Stimulated activated CD8-positive, alpha-beta memory T cell treated with anti-CD3 and anti-CD28 coated beads, Interleukin-2, amount 100 ng/mL, for 48 hours (primary cell): Measurements from ENCODE around the gene GPHA2.
A peak's percentile ranks its signal among the peaks of the same experiment; 100 is the strongest.

Source experiments
- DNase-seq, 2 donors: peaks; one replicate each; pipeline ENCODE4 v3.0.0-alpha.2; 2020; ENCODE audit warnings: low read depth in 2 of 2

Gene GPHA2

DNA sequence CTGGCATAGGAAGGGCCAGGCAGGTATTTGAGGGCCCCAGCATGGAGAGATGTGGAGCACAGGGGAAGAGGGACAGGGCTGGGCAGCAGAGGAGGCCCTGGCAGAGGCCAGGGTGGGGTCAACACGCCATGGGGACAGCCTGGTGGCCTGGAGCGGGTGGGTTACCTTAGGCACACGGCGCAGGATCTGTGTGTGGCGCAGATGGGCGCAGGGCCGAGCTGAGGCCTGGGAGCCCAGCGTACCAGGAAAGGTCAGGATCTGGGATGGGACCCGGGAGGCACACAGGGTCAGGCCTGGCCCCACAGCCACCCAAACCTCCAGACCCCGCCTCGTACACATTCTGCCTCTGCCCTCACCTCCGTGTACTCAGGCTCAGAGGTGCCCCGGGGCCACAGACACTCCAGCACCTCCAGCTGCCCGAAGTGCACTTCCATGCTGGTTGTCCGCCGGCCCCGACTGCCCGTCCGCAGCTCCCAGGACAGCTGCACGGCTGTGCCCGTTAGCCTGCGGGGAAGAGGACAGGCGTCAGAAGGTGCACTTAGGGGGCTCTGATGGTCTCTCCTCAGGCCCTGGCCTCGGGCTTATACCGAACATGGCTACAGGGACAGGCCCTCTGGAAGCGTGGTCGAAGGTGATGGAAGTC is 25.1 kb downstream of the GPHA2 start:
- DNase-seq: no peak

DNA sequence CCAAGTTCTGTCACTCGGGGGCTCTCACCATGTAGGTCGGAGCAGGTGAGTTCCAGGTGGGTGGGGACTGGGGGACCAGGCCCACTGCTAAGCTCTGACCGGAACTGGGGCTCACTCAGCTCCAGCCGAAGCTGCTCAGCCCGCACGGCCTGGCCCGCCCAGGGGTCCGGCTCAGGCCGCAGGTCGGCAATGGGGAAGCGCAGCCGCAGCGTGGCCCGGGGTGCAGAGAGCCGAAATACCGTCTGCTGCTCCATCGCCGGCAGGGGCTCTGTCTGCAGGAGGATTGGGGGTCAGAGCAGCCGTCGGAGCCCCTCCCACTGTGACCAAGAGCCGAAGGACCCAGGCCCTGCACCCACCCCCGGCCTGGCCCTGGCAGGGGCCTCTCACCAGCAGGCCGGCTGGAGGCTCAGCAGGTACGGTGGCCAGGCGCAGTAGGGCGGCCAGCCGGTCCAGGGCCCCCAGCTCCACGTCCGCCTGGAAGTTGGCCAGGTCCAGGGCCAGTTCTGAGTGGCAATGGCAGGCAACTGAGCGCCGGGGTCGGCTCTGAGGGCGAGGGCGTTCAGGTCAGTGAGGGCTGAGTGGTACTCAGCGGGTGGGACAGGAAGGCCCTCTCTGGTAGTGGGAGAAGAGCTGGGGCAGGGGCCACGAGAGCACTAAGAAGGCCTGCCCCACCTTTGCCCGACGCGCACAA is 25.9 kb downstream of the GPHA2 start:
- DNase-seq: no peak

DNA sequence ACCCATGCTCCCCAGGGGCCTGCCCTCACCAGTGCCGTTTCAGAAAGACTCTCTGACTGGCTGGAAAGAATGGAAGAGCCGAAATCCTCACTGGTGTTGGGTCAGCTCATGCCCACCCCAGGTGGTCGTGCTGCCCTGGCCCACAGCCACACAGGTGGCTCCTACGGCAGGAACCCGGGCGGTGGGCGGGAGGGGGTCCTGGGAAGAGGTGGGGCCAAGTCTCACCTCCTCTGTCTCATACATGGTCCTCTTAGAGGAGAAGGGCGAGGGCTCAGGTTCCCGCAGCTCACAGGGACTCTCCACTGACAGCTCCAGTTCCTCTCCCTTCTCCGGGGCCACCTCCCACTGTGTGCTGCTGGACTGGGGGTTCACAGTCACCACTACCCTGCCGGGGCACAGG is 26.9 kb downstream of the GPHA2 start:
- DNase-seq: no peak

DNA sequence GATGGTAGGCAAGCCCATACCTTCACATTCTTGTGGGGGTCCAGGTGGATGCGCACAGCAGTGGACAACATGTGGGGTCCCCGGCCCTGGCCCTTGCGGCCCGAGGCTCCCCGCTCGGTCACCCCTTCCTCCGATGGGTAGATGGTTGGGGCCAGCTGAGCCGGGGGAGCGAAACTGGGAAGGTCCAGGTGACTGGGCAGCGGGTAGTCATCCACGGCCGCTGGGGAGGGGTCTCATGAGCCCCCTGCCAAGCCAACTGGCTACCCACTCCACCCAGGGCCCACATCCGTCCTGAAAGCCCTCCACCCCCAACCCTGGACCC is 29.4 kb downstream of the GPHA2 start:
- DNase-seq: no peak

DNA sequence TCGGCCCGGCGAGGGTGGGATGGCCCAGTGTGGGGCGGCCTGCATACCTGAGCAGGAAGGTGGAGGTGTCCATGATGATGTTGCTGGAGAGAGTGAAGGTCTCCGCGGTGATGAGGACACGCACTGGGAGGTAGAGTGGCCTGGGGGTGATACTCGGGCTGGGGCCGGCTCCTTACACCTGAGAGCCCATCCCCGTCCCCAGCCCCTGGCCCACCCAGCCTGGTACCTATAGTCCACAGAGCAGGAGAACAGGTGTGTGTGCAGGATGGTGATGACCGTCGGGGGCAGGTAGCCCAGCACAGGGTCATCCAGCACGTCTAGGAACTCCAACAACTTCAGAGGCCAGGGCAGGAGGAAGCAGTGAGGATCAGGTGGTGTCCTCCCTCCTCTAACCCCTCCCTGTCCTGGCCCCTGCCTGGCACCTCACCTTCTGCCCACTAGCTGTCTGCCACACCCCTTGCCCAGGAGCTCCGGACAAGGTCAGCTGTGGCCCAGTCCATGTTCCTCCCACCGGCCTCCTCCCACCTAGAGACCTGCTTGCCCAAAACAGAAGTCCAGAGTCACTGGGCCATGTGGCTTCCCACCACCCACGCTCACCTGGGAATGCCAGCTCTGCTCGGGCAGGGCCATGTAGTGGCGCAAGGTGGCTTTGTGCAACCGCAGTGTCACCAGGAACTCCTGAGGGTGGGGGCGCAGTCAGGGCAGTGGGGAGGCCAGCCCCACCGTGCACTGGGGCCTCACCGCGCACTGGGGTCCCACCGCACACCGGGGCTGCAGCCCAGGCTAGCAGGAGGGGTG is 30.0 kb downstream of the GPHA2 start:
- DNase-seq: no peak

DNA sequence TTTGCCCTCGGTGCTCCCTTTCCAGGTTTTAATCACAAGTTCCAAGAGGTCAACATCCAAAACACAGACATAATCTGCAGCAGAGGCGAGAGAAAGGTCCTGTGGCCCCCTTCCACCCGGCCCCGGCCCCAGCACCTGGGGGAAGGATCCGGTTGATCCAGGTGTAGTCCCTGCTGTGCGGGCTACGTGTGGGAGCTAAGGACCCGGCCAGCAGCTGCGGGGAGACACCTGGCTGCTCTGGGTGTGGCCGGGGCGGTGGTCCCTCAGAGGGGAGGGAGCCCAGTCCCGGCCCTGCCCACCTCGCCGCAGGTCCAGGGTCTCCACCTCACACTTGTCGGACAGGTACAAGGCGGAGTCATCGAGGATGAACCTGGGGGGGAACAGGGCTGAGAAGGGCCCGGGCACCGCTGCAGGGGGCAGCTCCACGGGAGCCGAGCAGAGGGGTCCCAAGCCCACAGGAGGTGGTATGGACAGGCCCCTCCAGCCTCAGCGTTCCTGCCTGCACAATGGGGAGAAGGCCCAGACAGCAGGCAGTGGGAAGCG is 32.3 kb downstream of the GPHA2 start:
- DNase-seq: no peak

DNA sequence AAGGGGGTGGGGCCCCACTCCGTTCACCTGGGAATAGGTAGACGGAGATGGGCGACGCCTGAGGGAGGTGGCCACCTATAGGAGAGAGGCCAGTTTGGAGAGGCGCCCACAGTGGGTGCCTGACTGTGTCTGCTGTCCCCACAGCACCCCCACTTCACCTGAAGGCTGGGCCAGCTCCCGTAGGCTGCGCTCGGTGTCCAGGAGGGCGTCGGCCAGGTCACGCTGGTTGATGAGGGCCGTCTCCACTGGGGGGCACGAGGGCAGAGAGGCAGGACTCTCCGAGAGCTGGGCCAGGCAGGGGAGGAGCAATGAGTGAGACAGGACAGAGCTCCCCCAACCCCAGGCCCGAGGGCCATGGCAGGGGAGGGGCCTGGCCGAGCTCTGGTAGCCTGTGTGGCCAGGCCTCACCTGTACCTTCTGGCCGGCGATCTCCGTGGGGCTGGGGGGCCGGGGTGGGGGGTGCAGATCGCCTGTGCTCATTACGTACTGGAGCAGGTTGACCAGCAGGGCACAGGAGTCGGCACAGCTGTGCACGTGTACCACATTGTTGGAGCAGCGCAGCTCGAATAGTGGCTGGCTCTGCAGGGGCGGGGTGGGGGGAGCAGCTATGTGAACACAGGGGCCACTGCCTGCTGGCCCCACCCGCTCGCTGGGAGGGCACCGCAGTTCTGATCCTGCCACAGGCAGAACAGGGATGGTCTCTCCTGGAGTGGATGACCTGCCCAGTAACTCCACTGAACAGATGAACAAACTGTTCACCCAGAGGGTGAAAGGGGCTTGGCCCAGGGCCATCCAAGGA is 33.4 kb downstream of the GPHA2 start:
- DNase-seq: no peak

DNA sequence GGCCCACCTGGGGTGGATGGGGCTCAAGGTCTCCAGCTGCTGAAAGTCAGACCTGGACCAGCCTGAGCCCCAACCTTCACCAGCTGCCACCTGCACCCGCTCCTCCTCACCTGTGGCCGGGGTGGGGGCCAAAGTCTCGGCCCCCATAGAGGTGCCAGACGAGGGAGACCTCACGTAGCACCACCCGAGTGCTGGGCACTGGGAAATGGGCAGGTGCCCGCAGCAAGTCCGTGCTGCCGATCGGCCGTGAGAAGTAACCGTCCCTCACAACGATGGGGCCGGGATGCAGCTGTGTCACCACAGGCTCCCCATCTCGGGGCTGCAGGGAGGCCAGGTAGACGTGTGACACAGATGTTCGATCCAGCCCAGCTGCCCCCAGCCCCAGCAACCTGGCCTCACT is 34.9 kb downstream of the GPHA2 start:
- DNase-seq: no peak

DNA sequence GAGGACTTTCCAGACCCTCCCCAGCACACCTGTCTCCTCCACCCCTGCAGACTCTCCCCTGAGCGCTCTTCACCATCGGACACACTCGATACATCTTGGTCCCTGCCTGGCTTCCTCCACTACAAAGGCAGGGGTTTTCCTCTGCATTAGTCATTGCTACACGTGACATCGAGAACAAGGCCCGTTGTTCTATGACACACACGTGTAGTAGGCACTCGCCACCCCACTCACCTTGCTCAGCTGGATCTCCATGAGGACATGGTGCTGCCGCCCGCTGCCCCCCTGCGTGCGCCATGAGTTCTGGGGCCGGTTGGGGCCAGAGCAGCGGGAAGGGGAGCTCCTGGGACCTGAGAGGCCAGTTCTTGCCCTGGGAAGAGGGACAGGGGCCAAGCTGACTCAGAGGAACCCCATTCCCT is 35.4 kb downstream of the GPHA2 start:
- no peak for DNase-seq

DNA sequence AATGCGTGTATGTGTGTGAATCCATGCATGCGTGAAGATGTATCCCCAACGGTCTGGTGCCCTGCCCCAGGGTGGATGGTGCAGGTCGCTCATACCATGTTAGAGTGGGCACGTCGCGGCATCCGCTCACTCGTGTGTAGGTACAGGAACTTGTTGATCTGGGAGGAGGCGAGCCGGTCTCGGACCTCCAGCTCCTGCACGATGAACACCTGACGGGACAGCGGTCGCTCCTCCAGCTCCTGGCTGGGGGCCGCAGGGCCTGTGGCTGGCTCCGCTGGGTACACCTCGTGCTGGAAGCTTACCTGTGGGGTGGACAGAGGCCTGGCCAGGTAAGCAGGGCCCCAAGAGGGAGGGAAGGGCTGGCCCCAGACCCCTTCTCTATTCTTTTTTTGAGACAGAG is 37.2 kb downstream of the GPHA2 start:
- no peak for DNase-seq

DNA sequence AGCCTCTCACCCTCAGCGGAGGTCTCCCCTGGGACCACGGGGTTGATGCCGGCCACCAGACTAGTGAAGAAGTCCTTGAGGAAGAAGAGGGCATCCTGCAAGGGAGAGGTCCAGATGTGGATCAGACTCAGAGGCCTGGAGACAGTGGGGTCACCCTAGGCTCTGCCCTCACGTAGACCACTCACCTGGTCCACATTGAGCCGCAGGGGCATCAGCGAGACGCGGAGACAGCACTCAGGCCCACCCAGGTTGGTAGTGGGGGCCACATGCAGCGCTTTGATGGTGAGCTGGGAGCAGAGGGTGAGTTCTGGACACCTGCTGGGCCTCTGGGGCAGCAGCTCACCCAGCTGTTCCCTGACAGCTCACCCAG is 37.6 kb downstream of the GPHA2 start:
- no peak for DNase-seq

DNA sequence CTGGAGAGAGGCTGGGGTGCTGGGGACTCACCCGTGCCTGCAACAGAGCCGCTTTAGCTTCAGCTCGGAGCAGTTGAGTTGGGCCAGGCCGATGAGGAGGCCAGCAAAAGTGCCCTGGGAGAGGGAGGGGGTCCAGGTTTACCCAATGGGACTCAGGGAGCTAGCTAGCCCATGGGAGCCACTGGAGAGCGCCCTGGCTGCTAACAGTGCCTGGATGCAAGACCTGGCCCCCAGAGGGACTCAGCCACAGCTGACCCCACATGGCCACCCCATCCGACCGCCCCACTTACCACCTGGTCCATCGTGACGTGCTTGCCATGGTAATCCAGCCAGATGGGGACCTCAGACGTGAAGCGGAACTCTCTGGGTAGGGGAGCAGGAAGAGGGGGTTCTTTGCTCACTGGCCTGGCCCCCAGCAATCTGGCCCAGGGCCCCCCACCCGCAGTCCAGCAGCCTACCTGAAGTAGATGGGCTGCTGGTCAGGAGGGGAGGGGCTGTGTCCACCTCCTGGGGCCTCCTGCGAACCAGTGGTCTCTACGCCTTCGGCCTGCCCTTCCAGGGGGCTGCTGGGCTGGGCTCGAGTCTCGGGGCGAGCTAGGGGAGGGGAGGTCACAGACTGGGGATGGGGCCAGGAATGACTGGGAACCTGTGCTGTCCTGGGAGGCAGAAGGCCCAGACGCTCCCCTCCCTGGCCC is 38.2 kb downstream of the GPHA2 start:
- DNase-seq: no peak

DNA sequence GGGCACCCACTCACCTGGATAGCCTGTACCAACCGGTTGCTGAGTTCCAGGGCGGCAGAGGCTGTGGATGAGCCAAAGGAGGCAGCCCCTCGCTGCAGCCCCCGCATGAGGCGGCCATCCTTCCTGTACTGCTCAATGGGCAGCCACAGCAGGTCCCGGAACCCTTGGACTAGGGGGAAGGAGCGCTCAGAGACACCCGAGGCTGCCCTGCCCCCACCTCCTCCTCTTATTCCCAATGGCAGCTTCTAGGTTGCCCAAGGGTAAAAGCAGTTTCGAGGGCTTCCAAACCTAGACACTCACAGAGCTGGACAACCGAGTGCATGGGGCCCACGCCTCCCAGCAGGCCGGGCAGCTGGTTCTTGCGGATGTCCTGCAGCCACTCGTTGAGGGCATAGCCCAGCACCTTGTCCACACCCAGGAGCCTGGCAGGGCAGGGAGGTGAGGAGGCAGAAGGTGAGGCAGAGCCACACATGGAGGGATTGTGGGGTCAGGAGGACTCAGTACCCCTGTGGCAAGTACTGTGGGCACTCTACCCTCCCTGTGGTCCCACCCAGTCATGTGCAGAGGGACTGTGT is 39.2 kb downstream of the GPHA2 start:
- DNase-seq: no peak

DNA sequence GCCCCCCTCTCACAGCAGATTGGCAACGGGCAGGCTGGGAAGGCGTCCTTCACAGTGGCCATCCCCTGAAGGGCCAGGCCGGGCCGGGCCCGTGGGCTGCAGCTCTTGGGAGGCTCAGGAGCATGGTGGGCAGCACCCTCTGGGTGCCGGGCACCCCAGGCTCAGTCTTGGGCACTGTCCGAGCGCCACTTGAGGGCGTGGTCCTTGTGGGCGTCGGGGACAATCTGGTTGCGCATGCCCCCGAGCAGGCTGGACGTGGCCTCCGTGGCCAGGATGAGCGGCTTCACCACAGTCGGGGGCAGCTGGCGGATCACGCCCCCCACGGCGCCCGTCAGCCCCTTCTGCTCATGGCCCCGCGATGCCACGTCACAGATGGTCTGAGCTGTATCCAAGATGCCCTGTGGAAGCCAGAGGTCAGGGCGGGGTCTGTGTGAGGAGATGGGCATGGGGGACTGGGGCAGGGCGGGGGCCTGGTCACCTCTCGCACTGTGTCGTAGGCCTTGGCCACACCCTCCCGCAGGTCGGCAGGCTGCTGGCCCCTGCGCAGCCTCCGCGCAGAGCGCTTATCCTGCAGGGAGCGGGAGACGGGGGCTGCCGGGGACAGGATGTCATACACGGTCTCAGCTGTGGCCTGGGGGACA is 40.8 kb downstream of the GPHA2 start:
- no peak for DNase-seq

DNA sequence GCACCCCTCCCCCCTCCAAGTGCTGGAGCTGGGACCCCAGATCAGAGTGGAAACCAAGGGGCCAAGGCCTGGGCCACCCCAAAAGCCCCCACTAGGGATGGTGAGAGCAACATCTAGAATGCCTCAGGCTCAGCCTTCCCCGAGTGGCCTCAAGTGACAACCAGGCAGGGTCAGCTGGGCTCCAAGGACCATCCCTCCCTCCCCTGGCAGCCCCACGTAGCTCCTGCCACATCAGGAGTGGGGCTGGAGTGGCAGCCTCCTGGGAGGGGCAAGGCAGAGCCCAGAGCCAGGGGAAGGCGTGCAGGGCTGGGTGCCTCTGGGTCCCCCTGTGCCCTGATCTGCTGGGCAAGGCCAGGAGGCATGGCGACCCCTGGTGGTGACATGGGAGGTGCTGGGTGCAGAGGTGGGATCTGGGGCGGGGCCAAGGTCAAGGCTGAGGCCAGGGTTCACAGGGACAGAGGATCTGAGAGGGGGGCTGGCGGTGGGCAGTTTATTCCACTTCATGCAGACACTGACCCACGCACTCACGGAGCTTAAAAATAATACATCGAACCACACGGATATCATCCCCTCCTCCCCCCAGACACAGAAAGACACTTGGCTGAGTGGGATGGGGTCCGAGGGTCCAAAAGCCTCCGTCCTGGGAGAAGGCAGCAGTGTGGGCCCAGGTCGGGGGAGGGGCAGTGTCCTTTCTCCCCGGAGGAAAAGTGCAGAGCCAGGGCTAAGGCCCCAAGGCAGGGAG is 41.5 kb downstream of the GPHA2 start:
- peak; percentile 90 to 93 for DNase-seq

DNA sequence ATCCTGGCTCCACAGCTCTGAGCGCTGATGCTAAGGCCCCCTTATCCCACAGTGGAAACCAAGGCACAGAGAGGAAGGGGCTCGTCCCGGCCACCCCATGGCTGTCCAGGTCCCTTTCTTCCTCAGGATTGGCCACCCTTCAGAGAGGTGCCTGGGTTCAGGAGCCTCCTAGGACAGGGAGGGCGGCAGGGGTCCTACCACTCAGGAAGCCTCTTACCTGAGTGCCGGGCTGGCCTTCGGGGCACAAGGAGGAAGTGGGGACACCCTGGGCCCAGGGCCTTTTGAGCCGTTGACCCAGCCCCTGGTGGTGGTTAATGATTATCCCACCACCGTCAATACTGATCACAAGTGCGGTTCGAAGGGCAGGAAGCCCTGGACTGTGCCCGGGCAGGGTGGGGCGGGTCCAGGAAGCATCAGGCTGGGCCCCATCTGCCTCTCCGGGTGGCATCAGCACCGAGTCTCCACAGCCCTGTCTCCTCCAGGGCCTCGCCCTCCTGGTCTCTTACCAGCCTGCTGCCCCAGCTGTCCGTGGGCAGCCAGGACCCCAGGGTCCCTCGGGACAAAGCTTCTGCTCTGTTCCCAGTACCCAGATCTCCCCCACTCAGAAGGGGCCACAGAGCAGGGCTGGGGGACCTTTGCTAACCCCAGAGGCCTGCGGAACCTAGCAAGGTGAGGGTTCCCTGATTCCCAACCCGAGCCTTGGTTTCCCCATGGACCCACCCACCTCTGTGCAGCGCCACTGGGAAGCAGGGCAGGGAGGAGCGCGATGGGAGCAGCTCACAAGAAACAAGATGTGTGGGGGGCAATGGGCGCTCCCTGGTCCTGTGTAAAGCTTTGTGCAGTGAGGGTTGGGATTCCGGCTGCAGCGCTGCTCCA is 42.3 kb downstream of the GPHA2 start:
- DNase-seq: no peak

DNA sequence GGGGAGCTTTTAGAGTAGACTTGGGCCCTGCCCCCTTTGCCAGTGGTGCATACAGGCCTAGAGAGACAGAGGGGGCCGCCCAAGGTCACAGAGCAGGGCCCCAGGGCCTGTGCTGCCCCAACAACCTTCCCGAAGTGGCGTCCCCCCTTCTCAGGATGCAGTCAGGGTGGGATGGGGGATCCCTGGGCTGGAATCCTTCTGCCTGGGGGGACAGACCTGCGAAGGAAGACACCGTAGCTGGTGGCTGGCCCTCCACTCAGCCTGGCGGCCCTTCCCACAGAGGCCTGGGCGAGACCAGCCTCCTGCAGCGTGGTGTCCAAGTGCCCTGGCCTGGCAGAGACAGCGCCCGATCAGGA is 42.9 kb downstream of the GPHA2 start:
- DNase-seq: no peak

DNA sequence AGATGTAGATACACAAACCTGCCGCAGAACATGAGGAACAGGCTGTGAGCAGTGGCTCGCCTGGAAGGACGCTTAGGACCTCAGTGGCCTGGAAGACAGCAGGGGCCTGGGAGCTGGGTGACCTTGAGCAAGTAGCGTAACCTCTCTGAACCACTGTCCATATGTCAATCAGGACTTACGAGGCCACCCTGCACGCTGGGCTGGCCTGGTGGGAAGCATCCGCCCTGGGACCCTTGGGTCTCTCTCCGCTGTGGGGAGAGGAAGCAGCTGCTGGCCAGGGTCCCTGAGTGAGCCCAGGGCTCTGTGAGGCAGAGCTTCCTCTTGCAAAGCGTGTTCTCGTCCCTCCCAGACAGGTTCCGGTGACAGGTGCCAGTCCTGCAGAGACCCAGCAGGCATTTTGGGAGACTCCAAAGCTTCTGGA is 43.3 kb downstream of the GPHA2 start:
- no peak for DNase-seq

DNA sequence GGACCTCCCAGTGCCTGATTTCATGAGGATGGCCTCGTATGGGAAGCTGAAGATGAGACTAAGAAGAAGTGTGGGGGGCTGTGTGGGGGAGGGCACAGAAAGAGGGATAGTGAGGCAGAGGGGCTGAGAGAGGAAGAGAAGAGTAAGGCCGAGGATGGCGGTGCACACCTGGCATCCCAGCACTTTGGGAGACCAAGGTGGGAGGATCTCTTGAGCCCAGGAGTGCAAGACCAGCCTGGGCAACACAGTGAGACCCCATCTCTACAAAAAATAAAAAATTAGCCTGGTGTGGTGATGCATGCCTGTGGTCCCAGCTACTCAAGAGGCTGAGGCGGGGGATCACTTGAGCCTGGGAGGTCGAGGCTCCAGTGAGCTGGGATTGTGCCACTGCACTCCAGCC is 43.8 kb downstream of the GPHA2 start:
- no peak for DNase-seq
